K562 (cell line): ENCODE data around the gene KSR2. TPM values are rescaled to one million over a fixed set of nuclear protein-coding genes. Genes with fewer than 3 reads are reported as not detected.

Source experiments
- ATAC-seq: fragments of 200-7000 bp; cut with Tn5 transposase; 3 replicates; pipeline ENCODE4 v1.9.1; 2020; ENCODE audit warnings: moderate library complexity
- BruUV-seq: library from RNA; stranded (reverse); fragments of 400-500 nt; replicated peaks from 2 replicates; lab custom pipeline; 2021; lab: Mats Ljungman, UMichigan
- CTCF ChIA-PET: fragments of 300-600 bp; formaldehyde crosslinking; extraction: SDS; loops from one replicate; lab custom pipeline; 2021; ENCODE audit warnings: low intra/inter-chr PET ratio; lab: Yijun Ruan, JAX
- POLR2A ChIA-PET: fragments of 300-600, 350-650 bp; sonication (Branson Sonifier 250); formaldehyde crosslinking; extraction: SDS; loops from one replicate; lab custom pipeline; 2021; ENCODE audit warnings: antibody characterized with exemption, inconsistent platforms; lab: Yijun Ruan, JAX
- DNase-seq, 4 experiments: peaks; one replicate each; pipeline versions ENCODE4 v3.0.0 to v3.0.0-alpha.2; 2011 to 2018; ENCODE audit warnings: low spot score in 3 of 4, mixed read lengths in 3 of 4; ENCODE audit errors: extremely low read depth in 1 of 4
- FAIRE-seq: peaks from 2 replicates; lab custom pipeline; 2011; peaks lifted over from hg19 to GRCh38; lab: Jason Lieb, UNC
- H2AFZ ChIP-seq: 2 replicates; pipeline ENCODE4 v1.6.0; 2011; ENCODE audit warnings: low read depth, low read length, control low read depth, inconsistent platforms
- H3K27ac ChIP-seq: fragments of 200-600 bp; 3 replicates; pipeline ENCODE4 v1.8.0; 2011; ENCODE audit warnings: low read depth, mild to moderate bottlenecking, control low read depth, inconsistent platforms, low read length, moderate library complexity, mixed read lengths; ENCODE audit errors: extremely low read depth
- H3K27me3 ChIP-seq, 2 experiments: fragments of 300-600 bp in 1 of 2; 2 replicates in 1 of 2; 3 replicates in 1 of 2; pipeline versions ENCODE4 v1.6.0 to v1.8.0; 2011; ENCODE audit warnings: inconsistent platforms in 2 of 2, low read length in 2 of 2, mild to moderate bottlenecking in 1 of 2, mixed read lengths in 1 of 2, moderate library complexity in 1 of 2; ENCODE audit not compliant: control insufficient read depth in 2 of 2, insufficient read depth in 2 of 2
- H3K36me3 ChIP-seq: fragments of 300-600 bp; 3 replicates; pipeline ENCODE4 v1.8.0; 2011; ENCODE audit warnings: mild to moderate bottlenecking, low read length, inconsistent platforms; ENCODE audit not compliant: control insufficient read depth, insufficient read depth
- H3K4me1 ChIP-seq, 2 experiments: fragments of 200-600 bp in 1 of 2; replicated peaks in 1 of 2; 2 replicates in 1 of 2; 3 replicates in 1 of 2; pipeline versions ENCODE4 v1.5.1 to v1.8.0; 2011; ENCODE audit warnings: inconsistent platforms in 2 of 2, low read length in 2 of 2, mild to moderate bottlenecking in 1 of 2, mixed read lengths in 1 of 2, moderate library complexity in 1 of 2; ENCODE audit not compliant: control insufficient read depth in 2 of 2, insufficient read depth in 2 of 2
- H3K4me2 ChIP-seq: 2 replicates; pipeline ENCODE4 v1.6.1; 2011; ENCODE audit warnings: low read length, control low read depth, inconsistent platforms, mixed read lengths; ENCODE audit not compliant: insufficient read depth
- H3K4me3 ChIP-seq: fragments of 200-600 bp; sonication (generic), shearing (Covaris generic); 2 replicates; pipeline ENCODE4 v1.5.1; 2016; ENCODE audit warnings: control low read depth, inconsistent platforms
- H3K79me2 ChIP-seq: fragments of 200-600 bp; 3 replicates; pipeline ENCODE4 v1.8.0; 2011; ENCODE audit warnings: low read length, inconsistent platforms; ENCODE audit not compliant: control insufficient read depth, insufficient read depth
- H3K9ac ChIP-seq, 2 experiments: 2 replicates each; pipeline versions ENCODE4 v1.6.0 to v1.6.1; 2011; ENCODE audit warnings: low read depth in 2 of 2, low read length in 2 of 2, control low read depth in 1 of 2, inconsistent platforms in 1 of 2, mild to moderate bottlenecking in 1 of 2, mixed read lengths in 1 of 2; ENCODE audit not compliant: insufficient read depth in 1 of 2
- H3K9me1 ChIP-seq: one replicate; pipeline ENCODE4 v1.6.0; 2011; ENCODE audit warnings: inconsistent platforms, mild to moderate bottlenecking, low read length, moderate library complexity; ENCODE audit not compliant: control insufficient read depth, insufficient read depth
- H3K9me3 ChIP-seq: replicated peaks from 2 replicates; pipeline ENCODE4 v1.5.1; 2011; ENCODE audit warnings: low read depth, low read length, inconsistent platforms; ENCODE audit not compliant: control insufficient read depth, insufficient read depth
- H4K20me1 ChIP-seq: replicated peaks from 2 replicates; pipeline ENCODE4 v1.6.1; 2011; ENCODE audit warnings: low read length, inconsistent platforms, mixed read lengths; ENCODE audit not compliant: control insufficient read depth, insufficient read depth
- DACH1 ChIP-seq: fragments of 450-650 bp; IDR thresholded peaks from 2 replicates; pipeline ENCODE4 v1.6.1; 2018; ENCODE audit not compliant: partially characterized antibody
- MXI1 ChIP-seq: IDR thresholded peaks from 2 replicates; pipeline ENCODE4 v1.6.1; 2011; ENCODE audit warnings: low read depth, mild to moderate bottlenecking, improper control_type of control experiment, low read length
- NCOA4 ChIP-seq: fragments of 450-650 bp; IDR thresholded peaks from 2 replicates; pipeline ENCODE4 v1.6.1; 2018; ENCODE audit warnings: mild to moderate bottlenecking; ENCODE audit not compliant: partially characterized antibody
- TCF7L2 ChIP-seq: fragments of 150-350 bp; IDR thresholded peaks from 2 replicates; pipeline ENCODE4 v1.6.1; 2016; ENCODE audit warnings: low read depth, mild to moderate bottlenecking, low read length, moderate library complexity
- ZNF77 ChIP-seq: fragments of 250-450 bp; sonication (Bioruptor Pico); IDR thresholded peaks from 2 replicates; pipeline ENCODE4 v1.5.0; 2020
- ZNF79 ChIP-seq: fragments of 250-450 bp; sonication (Bioruptor Pico); IDR thresholded peaks from 2 replicates; pipeline ENCODE4 v1.4.0; 2020; ENCODE audit warnings: low read depth, mild to moderate bottlenecking, moderate library complexity
- WGBS: fragments of 100-300 bp; shearing (Covaris generic); methylation state at CpG from one replicate; pipeline ENCODE4 v1.1.6; 2016; ENCODE audit warnings: low coverage, mixed read lengths; ENCODE audit not compliant: insufficient coverage; ENCODE audit errors: missing lambda C conversion rate; 5-methylcytosine and 5-hydroxymethylcytosine counted together
- in situ Hi-C: fragments of 300-500 bp; cut with MboI; formaldehyde crosslinking; loops from 4 replicates; pipeline ENCODE4 v1.15.0; 2018; ENCODE audit warnings: inconsistent platforms, mixed read lengths
- intact Hi-C: fragments of 100-400 bp; cut with micrococcal nuclease; formaldehyde crosslinking; loops from 2 replicates; pipeline ENCODE4 v1.14.2; 2022
- polyA plus RNA-seq, 8 experiments: library from polyadenylated mRNA; depleted of rRNA in 4 of 8; stranded (reverse) in 5 of 8; unstranded in 3 of 8; fragments of >200 nt; fragmentation: Nextera tagmentation in 2 of 8; fragmentation: Illumina TruSeq in 1 of 8; extraction: Ambion mirVana in 2 of 8; extraction: Trizol in 1 of 8; gene quantifications; 2 replicates each; pipeline versions ENCODE4 v1.2.1 to v1.2.3, GENCODE V29; 2011 to 2014; ENCODE audit warnings: inconsistent platforms in 1 of 8, missing spikeins in 1 of 8
- total RNA-seq, 7 experiments: library from RNA; depleted of rRNA in 6 of 7; stranded (reverse); fragments of >200 nt in 6 of 7; fragmentation: Illumina TruSeq in 2 of 7; extraction: Trizol in 2 of 7; gene quantifications; 2 replicates each; pipeline versions ENCODE4 v1.2.1 to v1.2.3, GENCODE V29; 2011 to 2021; ENCODE audit warnings: low replicate concordance in 1 of 7
- TF ChIP-seq, protein P1 (sequence below), 2 experiments: fragments of 450-650 bp; formaldehyde crosslinking in 1 of 2; IDR thresholded peaks; 2 replicates each; pipeline versions ENCODE4 v1.4.0 to v1.6.1; 2014 to 2020; ENCODE audit warnings: mild to moderate bottlenecking in 2 of 2, borderline replicate concordance in 1 of 2, low read depth in 1 of 2

KSR2 gene
- total and polyA plus RNA-seq, 9 of the 15 experiments (the other 6 are each of a cell fraction or from before 2014, with no cell fraction given), result not detected

DNA sequence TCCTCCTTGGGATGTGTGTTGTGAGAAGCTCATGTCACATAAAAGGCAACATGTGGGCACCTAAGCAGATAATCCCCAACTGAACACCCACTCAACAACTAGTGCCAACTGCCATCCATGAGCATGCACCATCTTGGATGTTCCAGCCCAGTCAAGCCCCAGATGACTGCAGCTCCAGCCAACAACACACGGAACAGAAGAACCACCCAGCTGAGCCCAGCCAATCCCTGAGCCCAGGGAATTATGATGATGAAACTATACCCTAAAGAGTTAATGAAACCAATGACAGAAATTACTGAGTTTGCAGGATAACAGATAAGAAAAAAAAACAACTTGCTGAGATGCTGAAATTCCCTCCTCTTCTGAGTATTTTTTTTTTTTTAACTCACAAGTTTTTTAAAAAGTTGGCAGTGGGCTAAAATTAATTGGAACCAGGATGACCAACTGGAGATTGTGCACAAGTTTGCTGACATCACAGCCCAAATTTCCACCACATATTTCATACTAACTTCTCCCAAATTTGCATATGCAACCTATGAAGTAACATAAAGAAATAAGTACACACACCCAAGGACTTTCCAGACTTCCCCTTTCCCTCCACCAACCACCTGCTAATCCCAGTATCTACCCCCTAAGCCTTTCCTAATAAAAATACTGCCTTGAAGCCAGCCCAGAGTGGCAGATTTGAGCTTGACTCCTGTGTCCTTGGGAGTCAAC is 124.5 kb downstream of the KSR2 start:
- POLR2A ChIA-PET, result interaction anchor here (0.5 to 0.6 kb wide), 3 partner anchors 11 to 1804 kb away, joined by 3 read pairs; no protein-coding TSS in a partner anchor
- CTCF ChIA-PET, result no interaction called here
- no peak for FAIRE-seq
- Histone ChIP-seq H3K4me3 (no peak overlapping the region), H3K9me1 (no peaks in the 10 kb centered on the region), H3K9ac (no peak overlapping the region), H3K27ac (no peak overlapping the region), H3K4me1 (no peaks in the 10 kb centered on the region; a peak in 1 of 5 replicates), H3K36me3 (no peaks in the 10 kb centered on the region), H3K9me3 (no peaks in the 10 kb centered on the region), H3K79me2 (no peaks in the 10 kb centered on the region), H3K4me2 (no peak overlapping the region), H2AFZ (no peak overlapping the region), H3K27me3 (peaks cover 0 to 20% of the 10 kb centered on the region in 2 experiments; a peak in 1 of 5 replicates), H4K20me1 (no peaks in the 10 kb centered on the region)
- DNase-seq, result no peak
- in situ Hi-C loops (no loop called here), intact Hi-C loops (no loop called here)
- 0% methylated on average over 1 of the region's 1 CpG for WGBS
- ATAC-seq, result no peak
- no TSS peak for BruUV-seq
- TF ChIP-seq DACH1 (no peak), ZNF77 (CRISPR knock-in tag) (no peak), NCOA4 (no peak), MXI1 (no peak), ZNF79 (CRISPR knock-in tag) (no peak), TCF7L2 (no peak)
- TF ChIP-seq, protein P1, sequence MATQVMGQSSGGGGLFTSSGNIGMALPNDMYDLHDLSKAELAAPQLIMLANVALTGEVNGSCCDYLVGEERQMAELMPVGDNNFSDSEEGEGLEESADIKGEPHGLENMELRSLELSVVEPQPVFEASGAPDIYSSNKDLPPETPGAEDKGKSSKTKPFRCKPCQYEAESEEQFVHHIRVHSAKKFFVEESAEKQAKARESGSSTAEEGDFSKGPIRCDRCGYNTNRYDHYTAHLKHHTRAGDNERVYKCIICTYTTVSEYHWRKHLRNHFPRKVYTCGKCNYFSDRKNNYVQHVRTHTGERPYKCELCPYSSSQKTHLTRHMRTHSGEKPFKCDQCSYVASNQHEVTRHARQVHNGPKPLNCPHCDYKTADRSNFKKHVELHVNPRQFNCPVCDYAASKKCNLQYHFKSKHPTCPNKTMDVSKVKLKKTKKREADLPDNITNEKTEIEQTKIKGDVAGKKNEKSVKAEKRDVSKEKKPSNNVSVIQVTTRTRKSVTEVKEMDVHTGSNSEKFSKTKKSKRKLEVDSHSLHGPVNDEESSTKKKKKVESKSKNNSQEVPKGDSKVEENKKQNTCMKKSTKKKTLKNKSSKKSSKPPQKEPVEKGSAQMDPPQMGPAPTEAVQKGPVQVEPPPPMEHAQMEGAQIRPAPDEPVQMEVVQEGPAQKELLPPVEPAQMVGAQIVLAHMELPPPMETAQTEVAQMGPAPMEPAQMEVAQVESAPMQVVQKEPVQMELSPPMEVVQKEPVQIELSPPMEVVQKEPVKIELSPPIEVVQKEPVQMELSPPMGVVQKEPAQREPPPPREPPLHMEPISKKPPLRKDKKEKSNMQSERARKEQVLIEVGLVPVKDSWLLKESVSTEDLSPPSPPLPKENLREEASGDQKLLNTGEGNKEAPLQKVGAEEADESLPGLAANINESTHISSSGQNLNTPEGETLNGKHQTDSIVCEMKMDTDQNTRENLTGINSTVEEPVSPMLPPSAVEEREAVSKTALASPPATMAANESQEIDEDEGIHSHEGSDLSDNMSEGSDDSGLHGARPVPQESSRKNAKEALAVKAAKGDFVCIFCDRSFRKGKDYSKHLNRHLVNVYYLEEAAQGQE (IDR thresholded peaks at IDR 0.05; ENCODE audit: borderline replicate concordance), result no peak
- TF ChIP-seq, protein P1 (CRISPR knock-in tag; IDR thresholded peaks at IDR 0.05; ENCODE audit: low read depth), result no peak
